SK-N-SH treated with all-trans-retinoic acid at 6 μM for 48 hours (cell line): ENCODE results near the gene MBD3L3.

Experiments used
- GLIS3 ChIP-seq: fragments of 250-450 bp; sonication (Bioruptor Pico); IDR thresholded peaks from 2 replicates; pipeline ENCODE4 v1.5.0; 2020; ENCODE audit warnings: mild to moderate bottlenecking, moderate library complexity
- OSR1 ChIP-seq: fragments of 250-450 bp; sonication (Bioruptor Pico); IDR thresholded peaks from 2 replicates; pipeline ENCODE4 v1.8.0; 2022; ENCODE audit warnings: moderate library complexity, mild to moderate bottlenecking, inconsistent platforms
- RARB ChIP-seq: fragments of 250-450 bp; sonication (Bioruptor Pico); IDR thresholded peaks from 2 replicates; pipeline ENCODE4 v1.8.0; 2021; ENCODE audit warnings: mild to moderate bottlenecking, moderate library complexity
- SNAI2 ChIP-seq: fragments of 250-450 bp; sonication (Bioruptor Pico); IDR thresholded peaks from 2 replicates; pipeline ENCODE4 v1.5.0; 2020; ENCODE audit warnings: mild to moderate bottlenecking, moderate library complexity
- ZNF8 ChIP-seq: fragments of 450-650 bp; formaldehyde crosslinking; IDR thresholded peaks from 2 replicates; pipeline ENCODE4 v1.5.0; 2020; ENCODE audit warnings: mild to moderate bottlenecking, moderate library complexity
- TF ChIP-seq, protein P1 (sequence below): fragments of 250-450 bp; sonication (Bioruptor Pico); IDR thresholded peaks from 2 replicates; pipeline ENCODE4 v1.8.0; 2020; ENCODE audit warnings: mild to moderate bottlenecking, moderate library complexity, borderline replicate concordance
- TF ChIP-seq, protein P2 (sequence below): fragments of 250-450 bp; sonication (Bioruptor Pico); IDR thresholded peaks from 2 replicates; pipeline ENCODE4 v1.5.1; 2020; ENCODE audit warnings: low read depth, mild to moderate bottlenecking, moderate library complexity

DNA sequence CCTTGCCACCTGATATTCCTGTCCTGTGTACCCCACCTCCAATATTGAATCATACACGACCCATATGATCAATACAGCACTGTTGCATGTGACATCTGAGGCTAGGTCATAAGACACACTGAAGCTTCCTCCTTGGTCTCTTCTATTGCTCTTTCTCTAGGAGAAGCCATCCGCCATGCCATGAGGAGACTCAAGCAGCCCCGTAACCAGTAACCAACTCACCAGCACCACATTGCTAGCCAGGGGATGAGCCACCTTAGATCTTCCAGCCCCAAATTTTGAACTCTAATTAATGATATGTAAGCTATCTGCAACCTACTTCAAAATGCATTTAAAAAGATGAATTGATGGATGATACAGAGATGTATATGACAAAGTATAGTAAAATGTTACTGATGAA lies 39.6 kb upstream of the MBD3L3 start:
- TF ChIP-seq GLIS3 (CRISPR knock-in tag) (no peak), RARB (CRISPR knock-in tag) (no peak), OSR1 (CRISPR knock-in tag) (no peak), ZNF8 (no peak), SNAI2 (CRISPR knock-in tag) (no peak)
- TF ChIP-seq, protein P1, sequence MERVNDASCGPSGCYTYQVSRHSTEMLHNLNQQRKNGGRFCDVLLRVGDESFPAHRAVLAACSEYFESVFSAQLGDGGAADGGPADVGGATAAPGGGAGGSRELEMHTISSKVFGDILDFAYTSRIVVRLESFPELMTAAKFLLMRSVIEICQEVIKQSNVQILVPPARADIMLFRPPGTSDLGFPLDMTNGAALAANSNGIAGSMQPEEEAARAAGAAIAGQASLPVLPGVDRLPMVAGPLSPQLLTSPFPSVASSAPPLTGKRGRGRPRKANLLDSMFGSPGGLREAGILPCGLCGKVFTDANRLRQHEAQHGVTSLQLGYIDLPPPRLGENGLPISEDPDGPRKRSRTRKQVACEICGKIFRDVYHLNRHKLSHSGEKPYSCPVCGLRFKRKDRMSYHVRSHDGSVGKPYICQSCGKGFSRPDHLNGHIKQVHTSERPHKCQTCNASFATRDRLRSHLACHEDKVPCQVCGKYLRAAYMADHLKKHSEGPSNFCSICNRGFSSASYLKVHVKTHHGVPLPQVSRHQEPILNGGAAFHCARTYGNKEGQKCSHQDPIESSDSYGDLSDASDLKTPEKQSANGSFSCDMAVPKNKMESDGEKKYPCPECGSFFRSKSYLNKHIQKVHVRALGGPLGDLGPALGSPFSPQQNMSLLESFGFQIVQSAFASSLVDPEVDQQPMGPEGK: no peak
- TF ChIP-seq, protein P2, sequence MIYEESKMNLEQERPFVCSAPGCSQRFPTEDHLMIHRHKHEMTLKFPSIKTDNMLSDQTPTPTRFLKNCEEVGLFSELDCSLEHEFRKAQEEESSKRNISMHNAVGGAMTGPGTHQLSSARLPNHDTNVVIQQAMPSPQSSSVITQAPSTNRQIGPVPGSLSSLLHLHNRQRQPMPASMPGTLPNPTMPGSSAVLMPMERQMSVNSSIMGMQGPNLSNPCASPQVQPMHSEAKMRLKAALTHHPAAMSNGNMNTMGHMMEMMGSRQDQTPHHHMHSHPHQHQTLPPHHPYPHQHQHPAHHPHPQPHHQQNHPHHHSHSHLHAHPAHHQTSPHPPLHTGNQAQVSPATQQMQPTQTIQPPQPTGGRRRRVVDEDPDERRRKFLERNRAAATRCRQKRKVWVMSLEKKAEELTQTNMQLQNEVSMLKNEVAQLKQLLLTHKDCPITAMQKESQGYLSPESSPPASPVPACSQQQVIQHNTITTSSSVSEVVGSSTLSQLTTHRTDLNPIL (CRISPR knock-in tag): no peak
